DMS 273 (cell line): ENCODE measurements around the gene AKT1.
"Not testable (repeated sequence)": the region's sequence is repeated elsewhere in the genome, so short reads cannot be mapped to it uniquely, and the experiment has no call there.

Experiments
- DNase-seq: peaks from one replicate; lab custom pipeline; 2025; ENCODE audit not compliant: unreplicated experiment; lab: John Stamatoyannopoulos, UW

Gene AKT1

DNA sequence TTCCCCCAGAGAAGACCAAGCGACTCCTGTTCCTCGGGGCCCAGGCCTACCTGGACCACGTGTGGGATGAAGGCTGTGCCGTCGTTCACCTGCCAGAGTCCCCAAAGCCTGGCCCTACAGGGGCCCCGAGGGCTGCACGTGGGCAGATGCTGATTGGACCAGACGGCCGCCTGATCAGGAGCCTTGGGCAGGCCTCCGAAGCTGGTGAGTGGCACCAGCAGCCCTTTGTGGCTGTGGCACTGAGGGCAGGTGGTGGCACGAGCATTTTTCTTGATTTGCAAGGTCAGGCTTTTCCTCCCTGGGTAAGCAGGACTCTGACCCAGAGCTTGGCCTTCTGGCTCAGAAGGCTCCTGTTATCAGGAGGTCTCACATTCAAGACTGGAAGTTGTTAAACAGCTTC lies 39.9 kb downstream of the AKT1 start:
- DNase-seq: no peak

- DNase-seq: no peak
Observed at GRCh38 chr14:104754213-104754851, 41.2 kb downstream of the AKT1 start.

DNA sequence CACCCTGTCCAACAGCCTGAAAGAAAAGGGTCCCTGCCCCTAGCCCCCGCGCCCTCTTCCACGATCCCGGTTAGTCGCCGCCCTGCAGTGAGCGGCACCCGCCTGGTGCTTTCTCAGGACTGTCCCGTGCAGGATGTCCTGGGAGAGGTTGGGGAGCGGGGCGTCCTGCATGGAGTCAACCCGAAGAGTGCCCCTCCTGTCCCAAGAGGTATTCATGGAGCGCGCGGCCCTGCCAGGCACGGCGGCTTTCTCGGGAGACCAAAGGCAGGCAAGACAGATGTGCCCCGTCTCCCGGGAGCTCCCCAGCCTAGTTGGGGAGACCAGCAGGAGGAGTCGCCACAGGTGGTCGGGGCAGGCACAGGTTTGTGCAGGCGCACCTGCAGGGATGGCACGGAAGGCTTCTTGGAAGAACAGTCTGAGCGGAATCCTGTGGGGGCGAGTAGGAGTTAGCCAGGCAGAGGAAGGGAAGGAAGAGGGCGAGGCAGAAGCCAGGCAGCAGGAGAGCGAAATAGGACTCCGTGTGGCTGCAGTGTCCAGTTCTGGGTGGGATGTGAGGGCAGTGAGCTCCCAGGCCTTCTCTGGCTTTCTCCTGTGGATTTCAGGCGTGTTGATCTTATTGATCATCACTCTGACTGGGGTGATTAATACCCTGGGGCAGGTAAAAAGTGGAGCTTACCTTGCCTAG lies 41.9 kb downstream of the AKT1 start:
- peak; percentile 51 for DNase-seq

DNA sequence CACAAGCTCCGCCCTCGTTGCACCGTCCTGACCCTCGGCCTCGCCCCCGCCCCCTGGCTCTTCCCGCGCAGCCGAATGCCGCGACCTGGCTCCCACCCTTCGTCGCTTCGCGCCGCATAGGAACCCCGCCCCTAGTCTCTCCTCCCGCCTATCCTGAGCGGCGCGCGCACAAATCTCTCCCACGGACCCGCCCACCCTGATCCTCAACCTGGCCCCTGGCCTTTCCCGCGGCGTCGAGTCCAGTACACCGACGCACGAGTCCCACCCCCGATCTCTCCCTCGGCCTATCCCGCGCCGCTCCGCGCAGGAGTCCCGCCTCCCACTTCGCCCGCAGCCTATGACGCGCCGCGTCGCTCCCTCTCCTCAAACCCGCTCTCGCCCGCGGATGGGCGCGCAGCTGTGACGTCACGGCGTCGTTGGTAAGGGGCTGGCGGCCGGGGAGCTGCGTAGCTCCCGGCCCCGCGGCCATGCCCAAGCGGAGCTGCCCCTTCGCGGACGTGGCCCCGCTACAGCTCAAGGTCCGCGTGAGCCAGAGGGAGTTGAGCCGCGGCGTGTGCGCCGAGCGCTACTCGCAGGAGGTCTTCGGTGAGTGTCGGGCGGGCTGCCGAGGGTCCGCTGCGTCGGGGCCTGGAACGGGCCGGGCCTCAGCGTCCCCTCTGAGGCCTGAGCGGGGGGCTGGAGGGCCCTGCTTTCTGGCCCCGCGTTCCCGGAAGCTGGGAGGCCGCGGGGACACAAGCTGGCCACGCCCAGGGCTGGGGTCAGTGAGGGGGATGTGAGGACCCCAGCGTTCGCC lies 42.6 kb downstream of the AKT1 start, which contains the start of gene SIVA1:
SIVA1 (plus strand) TSS at position 413 of the 793 bp plus-strand sequence; CDS start at position 468, 55 bp downstream.
- DNase-seq: peak; percentile 100

GRCh38 chr14:104752423-104752734 lies 43.2 kb downstream of the AKT1 start:
- DNase-seq: no peak

DNA sequence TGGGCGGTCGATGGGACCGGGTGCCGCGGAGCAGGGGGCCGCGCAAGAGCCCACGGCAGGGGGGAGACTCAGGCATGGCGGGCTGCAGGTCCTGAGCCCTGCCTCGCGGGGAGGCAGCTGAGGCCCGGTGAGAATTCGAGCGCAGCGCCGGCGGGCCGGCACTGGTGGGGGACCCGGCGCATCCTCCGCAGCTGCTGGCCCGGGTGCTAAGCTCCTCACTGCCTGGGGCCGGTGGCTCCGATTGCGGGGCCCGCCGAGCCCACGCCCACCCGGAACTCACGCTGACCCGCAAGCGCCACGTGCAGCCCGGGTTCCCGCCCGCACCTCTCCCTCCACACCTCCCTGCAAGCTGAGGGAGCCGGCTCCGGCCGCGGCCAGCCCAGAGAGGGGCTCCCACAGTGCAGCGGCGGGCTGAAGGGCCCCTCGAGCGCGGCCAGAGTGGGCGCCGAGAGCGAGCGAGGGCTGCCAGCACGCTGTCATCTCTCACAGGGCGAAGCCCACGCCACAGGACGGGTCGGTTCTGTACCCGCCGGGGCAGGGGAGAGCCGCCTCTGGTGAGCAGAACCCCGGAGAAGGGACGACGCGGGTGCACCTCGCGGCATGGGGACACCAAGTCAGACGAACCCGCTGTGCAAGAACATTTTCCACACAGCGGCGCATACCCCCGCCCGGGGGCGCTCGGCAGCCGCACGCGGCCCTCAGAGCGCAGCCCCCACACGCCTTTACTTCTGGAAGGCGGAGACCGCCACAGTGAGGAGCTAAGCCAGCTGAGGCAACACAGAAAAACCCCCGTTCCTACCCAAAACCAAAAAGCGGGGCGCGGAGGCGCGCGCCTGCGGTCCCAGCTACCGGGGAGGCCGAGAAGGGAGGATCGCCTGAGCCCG lies 43.8 kb downstream of the AKT1 start:
- no peak for DNase-seq

DNA sequence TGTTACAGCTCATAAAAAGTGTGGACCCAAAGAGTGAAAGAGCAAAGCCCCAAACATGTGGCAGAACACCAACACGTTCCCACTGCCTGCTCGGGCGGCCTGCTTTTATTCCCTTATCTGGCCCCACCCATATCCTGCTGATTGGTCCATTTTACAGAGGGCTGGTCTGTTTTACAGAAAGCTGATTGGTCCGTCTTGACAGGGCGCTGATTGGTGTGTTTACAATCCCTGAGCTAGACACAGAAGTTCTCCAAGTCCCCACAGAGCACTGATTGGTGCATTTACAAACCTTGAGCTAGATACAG lies 44.8 kb downstream of the AKT1 start:
- DNase-seq: not testable (repeated sequence)

GRCh38 chr14:104750056-104750752 lies 45.3 kb downstream of the AKT1 start:
- DNase-seq: no peak

GRCh38 chr14:104749111-104749649 lies 46.4 kb downstream of the AKT1 start:
- DNase-seq: peak; percentile 92

GRCh38 chr14:104747876-104748275 lies 47.7 kb downstream of the AKT1 start:
- DNase-seq: no peak

- DNase-seq: peak; percentile 64
Observed at GRCh38 chr14:104746934-104747481, 48.5 kb downstream of the AKT1 start.

- no peak for DNase-seq
Observed at GRCh38 chr14:104746071-104746545, 49.4 kb downstream of the AKT1 start.

GRCh38 chr14:104745431-104745830 lies 50.1 kb downstream of the AKT1 start:
- no peak for DNase-seq

- DNase-seq: no peak
Observed at GRCh38 chr14:104744484-104744883, 51.1 kb downstream of the AKT1 start.

DNA sequence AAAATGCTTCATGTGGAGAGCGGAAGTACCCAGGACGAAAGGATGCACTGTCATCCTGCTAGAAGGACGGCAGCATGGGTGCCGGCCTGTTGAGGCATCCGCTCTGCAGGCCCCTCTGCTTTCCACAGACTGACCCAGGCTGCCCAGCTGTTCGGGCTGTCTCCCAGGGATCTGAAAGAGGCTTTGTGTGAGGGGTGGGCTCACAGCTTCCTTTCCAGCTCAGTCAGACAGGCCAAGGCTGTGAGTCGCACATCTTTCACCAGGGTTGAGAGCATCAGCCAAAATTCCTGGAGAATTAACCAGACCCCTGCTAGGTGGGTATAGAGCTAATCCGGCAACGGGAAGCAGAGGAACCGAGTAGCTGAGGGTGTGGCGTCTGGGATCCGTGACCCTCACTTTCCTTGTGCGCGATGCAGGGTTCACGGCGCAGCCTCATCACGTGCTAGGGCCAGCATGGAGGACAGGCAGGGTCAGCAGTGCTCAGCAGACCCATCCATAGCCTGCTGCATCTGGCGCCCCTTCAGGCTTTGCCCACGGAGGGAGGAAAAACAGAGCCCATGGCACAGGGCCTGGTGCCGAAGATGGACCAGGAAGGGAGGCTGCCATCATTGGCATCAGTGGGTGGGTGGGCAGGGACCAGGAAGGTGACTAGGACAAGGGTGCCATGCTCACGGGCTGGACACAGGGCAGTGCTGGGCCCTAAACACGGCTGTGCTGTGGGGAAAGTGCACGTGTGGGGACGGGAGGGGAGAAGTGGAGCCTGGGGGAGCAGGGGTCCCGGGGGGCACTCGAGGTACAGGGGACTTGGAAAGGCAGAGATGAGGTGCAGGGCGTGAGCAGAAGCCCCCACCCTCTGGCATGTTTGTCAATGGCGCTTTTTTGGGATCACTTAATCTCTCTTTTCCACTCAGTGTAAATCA lies 51.8 kb downstream of the AKT1 start:
- DNase-seq: no peak

DNA sequence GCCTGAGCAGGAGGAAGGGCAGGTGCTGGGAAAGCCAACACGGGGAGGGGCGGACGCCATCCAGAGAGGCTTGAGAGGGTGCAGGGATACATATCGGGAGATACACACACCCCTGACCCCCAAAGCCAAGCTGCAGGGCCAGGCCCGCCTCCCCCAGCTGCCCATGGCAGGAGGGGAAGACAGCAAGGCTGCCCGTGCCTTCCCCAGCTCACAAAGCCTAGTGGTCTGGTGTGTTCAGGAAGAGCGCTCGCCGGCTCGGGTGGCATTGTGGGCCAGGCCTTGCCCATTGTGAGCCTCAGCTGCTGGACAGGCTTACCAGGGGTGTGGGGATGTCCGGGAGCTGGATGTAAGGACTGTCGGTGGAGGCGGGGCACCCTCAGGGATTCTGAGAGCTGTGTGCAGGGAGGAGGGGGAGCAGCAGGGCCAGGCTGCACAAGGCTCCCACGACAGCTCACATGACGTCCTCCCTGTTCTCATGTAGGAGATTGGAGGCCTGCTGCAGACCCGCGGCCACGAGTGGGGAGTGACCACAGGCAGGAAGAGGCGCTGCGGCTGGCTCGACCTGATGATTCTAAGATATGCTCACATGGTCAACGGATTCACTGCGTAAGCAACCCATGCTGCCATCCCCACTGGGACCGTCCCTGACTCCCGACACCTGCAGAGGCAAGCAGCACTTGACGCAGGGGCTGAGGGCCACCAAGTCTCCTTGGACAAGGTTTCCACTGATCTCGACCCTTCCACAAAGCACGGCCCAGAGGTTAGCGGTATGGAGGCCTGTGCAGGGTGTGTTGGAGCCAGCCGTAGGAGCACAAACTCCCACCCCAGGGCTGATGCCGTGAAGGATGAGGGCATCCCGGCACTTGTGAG lies 52.7 kb downstream of the AKT1 start:
- DNase-seq: no peak

DNA sequence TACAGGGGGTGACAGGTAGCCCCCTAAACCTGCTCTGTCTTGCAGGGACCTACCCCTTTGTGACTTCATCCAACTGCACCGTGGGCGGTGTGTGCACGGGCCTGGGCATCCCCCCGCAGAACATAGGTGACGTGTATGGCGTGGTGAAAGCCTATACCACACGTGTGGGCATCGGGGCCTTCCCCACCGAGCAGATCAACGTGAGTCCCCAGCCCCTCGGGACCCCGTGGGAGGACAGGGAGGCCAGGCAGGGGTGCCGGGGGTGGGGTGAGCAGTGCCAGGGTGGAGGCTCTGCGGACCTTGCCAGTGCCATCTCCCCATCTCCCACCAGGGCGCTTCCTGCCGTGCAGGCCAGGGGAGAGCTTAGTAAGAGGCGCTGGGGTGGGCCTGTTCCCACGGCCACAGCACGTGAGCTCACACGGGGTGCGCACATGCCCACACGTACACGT lies 53.7 kb downstream of the AKT1 start:
- no peak for DNase-seq
